K562 (cell line): ENCODE data around the gene HMG20B. TPM values are rescaled to one million over a fixed set of nuclear protein-coding genes. Genes with fewer than 3 reads are reported as not detected.

Experiments used
- ATAC-seq: fragments of 200-7000 bp; cut with Tn5 transposase; 3 replicates; pipeline ENCODE4 v1.9.1; 2020; ENCODE audit warnings: moderate library complexity
- BruUV-seq: library from RNA; stranded (reverse); fragments of 400-500 nt; replicated peaks from 2 replicates; lab custom pipeline; 2021; lab: Mats Ljungman, UMichigan
- CTCF ChIA-PET: fragments of 300-600 bp; formaldehyde crosslinking; extraction: SDS; loops from one replicate; lab custom pipeline; 2021; ENCODE audit warnings: low intra/inter-chr PET ratio; lab: Yijun Ruan, JAX
- POLR2A ChIA-PET: fragments of 300-600, 350-650 bp; sonication (Branson Sonifier 250); formaldehyde crosslinking; extraction: SDS; loops from one replicate; lab custom pipeline; 2021; ENCODE audit warnings: antibody characterized with exemption, inconsistent platforms; lab: Yijun Ruan, JAX
- DNase-seq, 4 experiments: peaks; one replicate each; pipeline versions ENCODE4 v3.0.0 to v3.0.0-alpha.2; 2011 to 2018; ENCODE audit warnings: low spot score in 3 of 4, mixed read lengths in 3 of 4; ENCODE audit errors: extremely low read depth in 1 of 4
- FAIRE-seq: peaks from 2 replicates; lab custom pipeline; 2011; peaks lifted over from hg19 to GRCh38; lab: Jason Lieb, UNC
- H2AFZ ChIP-seq: 2 replicates; pipeline ENCODE4 v1.6.0; 2011; ENCODE audit warnings: low read depth, low read length, control low read depth, inconsistent platforms
- H3K27ac ChIP-seq: fragments of 200-600 bp; 3 replicates; pipeline ENCODE4 v1.8.0; 2011; ENCODE audit warnings: low read depth, mild to moderate bottlenecking, control low read depth, inconsistent platforms, low read length, moderate library complexity, mixed read lengths; ENCODE audit errors: extremely low read depth
- H3K27me3 ChIP-seq, 2 experiments: fragments of 300-600 bp in 1 of 2; 2 replicates in 1 of 2; 3 replicates in 1 of 2; pipeline versions ENCODE4 v1.6.0 to v1.8.0; 2011; ENCODE audit warnings: inconsistent platforms in 2 of 2, low read length in 2 of 2, mild to moderate bottlenecking in 1 of 2, mixed read lengths in 1 of 2, moderate library complexity in 1 of 2; ENCODE audit not compliant: control insufficient read depth in 2 of 2, insufficient read depth in 2 of 2
- H3K36me3 ChIP-seq: fragments of 300-600 bp; 3 replicates; pipeline ENCODE4 v1.8.0; 2011; ENCODE audit warnings: mild to moderate bottlenecking, low read length, inconsistent platforms; ENCODE audit not compliant: control insufficient read depth, insufficient read depth
- H3K4me1 ChIP-seq, 2 experiments: fragments of 200-600 bp in 1 of 2; replicated peaks in 1 of 2; 2 replicates in 1 of 2; 3 replicates in 1 of 2; pipeline versions ENCODE4 v1.5.1 to v1.8.0; 2011; ENCODE audit warnings: inconsistent platforms in 2 of 2, low read length in 2 of 2, mild to moderate bottlenecking in 1 of 2, mixed read lengths in 1 of 2, moderate library complexity in 1 of 2; ENCODE audit not compliant: control insufficient read depth in 2 of 2, insufficient read depth in 2 of 2
- H3K4me2 ChIP-seq: 2 replicates; pipeline ENCODE4 v1.6.1; 2011; ENCODE audit warnings: low read length, control low read depth, inconsistent platforms, mixed read lengths; ENCODE audit not compliant: insufficient read depth
- H3K4me3 ChIP-seq: fragments of 200-600 bp; sonication (generic), shearing (Covaris generic); 2 replicates; pipeline ENCODE4 v1.5.1; 2016; ENCODE audit warnings: control low read depth, inconsistent platforms
- H3K79me2 ChIP-seq: fragments of 200-600 bp; 3 replicates; pipeline ENCODE4 v1.8.0; 2011; ENCODE audit warnings: low read length, inconsistent platforms; ENCODE audit not compliant: control insufficient read depth, insufficient read depth
- H3K9ac ChIP-seq, 2 experiments: 2 replicates each; pipeline versions ENCODE4 v1.6.0 to v1.6.1; 2011; ENCODE audit warnings: low read depth in 2 of 2, low read length in 2 of 2, control low read depth in 1 of 2, inconsistent platforms in 1 of 2, mild to moderate bottlenecking in 1 of 2, mixed read lengths in 1 of 2; ENCODE audit not compliant: insufficient read depth in 1 of 2
- H3K9me1 ChIP-seq: one replicate; pipeline ENCODE4 v1.6.0; 2011; ENCODE audit warnings: inconsistent platforms, mild to moderate bottlenecking, low read length, moderate library complexity; ENCODE audit not compliant: control insufficient read depth, insufficient read depth
- H3K9me3 ChIP-seq: replicated peaks from 2 replicates; pipeline ENCODE4 v1.5.1; 2011; ENCODE audit warnings: low read depth, low read length, inconsistent platforms; ENCODE audit not compliant: control insufficient read depth, insufficient read depth
- H4K20me1 ChIP-seq: replicated peaks from 2 replicates; pipeline ENCODE4 v1.6.1; 2011; ENCODE audit warnings: low read length, inconsistent platforms, mixed read lengths; ENCODE audit not compliant: control insufficient read depth, insufficient read depth
- EP400 ChIP-seq: fragments of 450-650 bp; IDR thresholded peaks from 2 replicates; pipeline ENCODE4 v1.6.1; 2017; ENCODE audit warnings: antibody characterized with exemption, mild to moderate bottlenecking, moderate library complexity
- HNRNPH1 ChIP-seq: fragments of 200-400 bp; formaldehyde crosslinking; optimal IDR thresholded peaks from 2 replicates; pipeline ENCODE3; 2017; ENCODE audit warnings: low read depth, mild to moderate bottlenecking, low read length, moderate library complexity
- HNRNPL ChIP-seq: fragments of 200-400 bp; formaldehyde crosslinking; IDR thresholded peaks from 2 replicates; pipeline ENCODE4 v1.6.1; 2017; ENCODE audit warnings: low read depth, mild to moderate bottlenecking, low read length
- POLR2G ChIP-seq: fragments of 200-400 bp; formaldehyde crosslinking; IDR thresholded peaks from 2 replicates; pipeline ENCODE4 v1.6.1; 2017; ENCODE audit warnings: low read depth, mild to moderate bottlenecking, antibody characterized with exemption, low read length, moderate library complexity
- RBFOX2 ChIP-seq: fragments of 200-400 bp; formaldehyde crosslinking; IDR thresholded peaks from 2 replicates; pipeline ENCODE4 v1.6.1; 2017; ENCODE audit warnings: low read depth, mild to moderate bottlenecking, low read length, moderate library complexity
- TAF15 ChIP-seq: fragments of 200-400 bp; formaldehyde crosslinking; IDR thresholded peaks from 2 replicates; pipeline ENCODE4 v1.6.1; 2017; ENCODE audit warnings: mild to moderate bottlenecking, low read depth, low read length, moderate library complexity
- WGBS: fragments of 100-300 bp; shearing (Covaris generic); methylation state at CpG from one replicate; pipeline ENCODE4 v1.1.6; 2016; ENCODE audit warnings: low coverage, mixed read lengths; ENCODE audit not compliant: insufficient coverage; ENCODE audit errors: missing lambda C conversion rate; 5-methylcytosine and 5-hydroxymethylcytosine counted together
- in situ Hi-C: fragments of 300-500 bp; cut with MboI; formaldehyde crosslinking; loops from 4 replicates; pipeline ENCODE4 v1.15.0; 2018; ENCODE audit warnings: inconsistent platforms, mixed read lengths
- intact Hi-C: fragments of 100-400 bp; cut with micrococcal nuclease; formaldehyde crosslinking; loops from 2 replicates; pipeline ENCODE4 v1.14.2; 2022
- polyA plus RNA-seq, 8 experiments: library from polyadenylated mRNA; depleted of rRNA in 4 of 8; stranded (reverse) in 5 of 8; unstranded in 3 of 8; fragments of >200 nt; fragmentation: Nextera tagmentation in 2 of 8; fragmentation: Illumina TruSeq in 1 of 8; extraction: Ambion mirVana in 2 of 8; extraction: Trizol in 1 of 8; gene quantifications; 2 replicates each; pipeline versions ENCODE4 v1.2.1 to v1.2.3, GENCODE V29; 2011 to 2014; ENCODE audit warnings: inconsistent platforms in 1 of 8, missing spikeins in 1 of 8
- total RNA-seq, 7 experiments: library from RNA; depleted of rRNA in 6 of 7; stranded (reverse); fragments of >200 nt in 6 of 7; fragmentation: Illumina TruSeq in 2 of 7; extraction: Trizol in 2 of 7; gene quantifications; 2 replicates each; pipeline versions ENCODE4 v1.2.1 to v1.2.3, GENCODE V29; 2011 to 2021; ENCODE audit warnings: low replicate concordance in 1 of 7
- TF ChIP-seq, protein P1 (sequence below): fragments of 450-650 bp; IDR thresholded peaks from 2 replicates; pipeline ENCODE4 v1.6.1; 2016; ENCODE audit warnings: low read depth

The HMG20B gene
- total and polyA plus RNA-seq, 9 of the 15 experiments (the other 6 are each of a cell fraction or from before 2014, with no cell fraction given), result 0.35 to 172 (median 38.6) TPM

GRCh38 chr19:3547767-3548282, 24.9 kb upstream of the HMG20B start:
- BruUV-seq, result no TSS peak
- ChIA-PET CTCF (no interaction called here), POLR2A (interaction anchor here (2.4 kb wide), 1 partner anchor 9 kb away, joined by 9 read pairs; the partner anchor contains the start of gene MFSD12)
- Histone ChIP-seq H3K4me3 (no peak overlapping the region), H3K4me1 (peaks cover 0 to 68% of the 10 kb centered on the region in 2 experiments; a peak in 3 of 5 replicates), H4K20me1 (peaks cover 5% of the 10 kb centered on the region; the same call in 1 of the 2 replicates), H2AFZ (no peak overlapping the region), H3K79me2 (peaks cover 4% of the 10 kb centered on the region), H3K9me1 (no peaks in the 10 kb centered on the region), H3K9ac (no peak overlapping the region; a peak in 1 of 4 replicates), H3K27ac (no peak overlapping the region), H3K4me2 (no peak overlapping the region), H3K36me3 (peaks cover 74% of the 10 kb centered on the region; the same call in 2 of the 3 replicates), H3K9me3 (no peaks in the 10 kb centered on the region), H3K27me3 (no peaks in the 10 kb centered on the region)
- in situ Hi-C loops (no loop called here), intact Hi-C loops (loop anchor here (10.0 kb wide), 1 partner anchor 57 kb away; the partner anchor contains the start of gene TBXA2R)
- WGBS, result 94% methylated on average over 25 of the region's 36 CpGs
- DNase-seq (no peak), ATAC-seq (no peak), FAIRE-seq (no peak)
- TF ChIP-seq EP400 (no peak), RBFOX2 (0 out of 2 replicates have a peak, but pooled peaks have one; percentile 25), POLR2G (peak; percentile 20; the same call in 1 of the 2 replicates), TAF15 (no peak), HNRNPL (0 out of 2 replicates have a peak, but pooled peaks have one; percentile 12), HNRNPH1 (no peak)
- TF ChIP-seq, protein P1, sequence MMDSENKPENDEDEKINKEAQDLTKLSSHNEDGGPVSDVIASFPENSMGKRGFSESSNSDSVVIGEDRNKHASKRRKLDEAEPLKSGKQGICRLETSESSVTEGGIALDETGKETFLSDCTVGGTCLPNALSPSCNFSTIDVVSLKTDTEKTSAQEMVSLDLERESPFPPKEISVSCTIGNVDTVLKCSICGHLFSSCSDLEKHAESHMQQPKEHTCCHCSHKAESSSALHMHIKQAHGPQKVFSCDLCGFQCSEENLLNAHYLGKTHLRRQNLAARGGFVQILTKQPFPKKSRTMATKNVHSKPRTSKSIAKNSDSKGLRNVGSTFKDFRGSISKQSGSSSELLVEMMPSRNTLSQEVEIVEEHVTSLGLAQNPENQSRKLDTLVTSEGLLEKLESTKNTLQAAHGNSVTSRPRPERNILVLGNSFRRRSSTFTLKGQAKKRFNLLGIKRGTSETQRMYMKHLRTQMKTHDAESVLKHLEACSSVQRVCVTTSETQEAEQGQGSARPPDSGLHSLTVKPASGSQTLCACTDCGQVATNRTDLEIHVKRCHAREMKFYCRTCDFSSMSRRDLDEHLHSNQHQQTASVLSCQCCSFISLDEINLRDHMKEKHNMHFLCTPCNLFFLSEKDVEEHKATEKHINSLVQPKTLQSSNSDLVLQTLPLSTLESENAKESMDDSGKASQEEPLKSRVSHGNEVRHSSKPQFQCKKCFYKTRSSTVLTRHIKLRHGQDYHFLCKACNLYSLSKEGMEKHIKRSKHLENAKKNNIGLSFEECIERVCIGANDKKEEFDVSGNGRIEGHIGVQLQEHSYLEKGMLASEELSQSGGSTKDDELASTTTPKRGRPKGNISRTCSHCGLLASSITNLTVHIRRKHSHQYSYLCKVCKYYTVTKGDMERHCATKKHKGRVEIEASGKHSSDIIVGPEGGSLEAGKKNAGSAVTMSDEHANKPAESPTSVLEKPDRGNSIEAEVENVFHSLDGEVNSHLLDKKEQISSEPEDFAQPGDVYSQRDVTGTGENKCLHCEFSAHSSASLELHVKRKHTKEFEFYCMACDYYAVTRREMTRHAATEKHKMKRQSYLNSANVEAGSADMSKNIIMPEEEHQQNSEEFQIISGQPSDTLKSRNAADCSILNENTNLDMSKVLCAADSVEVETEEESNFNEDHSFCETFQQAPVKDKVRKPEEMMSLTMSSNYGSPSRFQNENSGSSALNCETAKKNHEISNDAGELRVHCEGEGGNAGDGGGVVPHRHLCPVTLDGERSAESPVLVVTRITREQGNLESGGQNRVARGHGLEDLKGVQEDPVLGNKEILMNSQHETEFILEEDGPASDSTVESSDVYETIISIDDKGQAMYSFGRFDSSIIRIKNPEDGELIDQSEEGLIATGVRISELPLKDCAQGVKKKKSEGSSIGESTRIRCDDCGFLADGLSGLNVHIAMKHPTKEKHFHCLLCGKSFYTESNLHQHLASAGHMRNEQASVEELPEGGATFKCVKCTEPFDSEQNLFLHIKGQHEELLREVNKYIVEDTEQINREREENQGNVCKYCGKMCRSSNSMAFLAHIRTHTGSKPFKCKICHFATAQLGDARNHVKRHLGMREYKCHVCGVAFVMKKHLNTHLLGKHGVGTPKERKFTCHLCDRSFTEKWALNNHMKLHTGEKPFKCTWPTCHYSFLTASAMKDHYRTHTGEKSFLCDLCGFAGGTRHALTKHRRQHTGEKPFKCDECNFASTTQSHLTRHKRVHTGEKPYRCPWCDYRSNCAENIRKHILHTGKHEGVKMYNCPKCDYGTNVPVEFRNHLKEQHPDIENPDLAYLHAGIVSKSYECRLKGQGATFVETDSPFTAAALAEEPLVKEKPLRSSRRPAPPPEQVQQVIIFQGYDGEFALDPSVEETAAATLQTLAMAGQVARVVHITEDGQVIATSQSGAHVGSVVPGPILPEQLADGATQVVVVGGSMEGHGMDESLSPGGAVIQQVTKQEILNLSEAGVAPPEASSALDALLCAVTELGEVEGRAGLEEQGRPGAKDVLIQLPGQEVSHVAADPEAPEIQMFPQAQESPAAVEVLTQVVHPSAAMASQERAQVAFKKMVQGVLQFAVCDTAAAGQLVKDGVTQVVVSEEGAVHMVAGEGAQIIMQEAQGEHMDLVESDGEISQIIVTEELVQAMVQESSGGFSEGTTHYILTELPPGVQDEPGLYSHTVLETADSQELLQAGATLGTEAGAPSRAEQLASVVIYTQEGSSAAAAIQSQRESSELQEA, result no peak
